HG03045 (cell line): ENCODE data around the gene EIF5A.

Source experiments
- ATAC-seq: cut with Tn5 transposase; IDR thresholded peaks from one replicate; pipeline ENCODE4 v1.9.1; 2021; ENCODE audit warnings: mild to moderate bottlenecking, moderate library complexity; ENCODE audit not compliant: unreplicated experiment

Gene EIF5A

GRCh38 chr17:7306911-7307685 lies at the start of gene EIF5A:
Gene EIF5A, plus strand, starts transcription at chr17:7307628. Its CDS starts 2,008 bp downstream, at chr17:7309636.
- peak; percentile 64 for ATAC-seq

DNA sequence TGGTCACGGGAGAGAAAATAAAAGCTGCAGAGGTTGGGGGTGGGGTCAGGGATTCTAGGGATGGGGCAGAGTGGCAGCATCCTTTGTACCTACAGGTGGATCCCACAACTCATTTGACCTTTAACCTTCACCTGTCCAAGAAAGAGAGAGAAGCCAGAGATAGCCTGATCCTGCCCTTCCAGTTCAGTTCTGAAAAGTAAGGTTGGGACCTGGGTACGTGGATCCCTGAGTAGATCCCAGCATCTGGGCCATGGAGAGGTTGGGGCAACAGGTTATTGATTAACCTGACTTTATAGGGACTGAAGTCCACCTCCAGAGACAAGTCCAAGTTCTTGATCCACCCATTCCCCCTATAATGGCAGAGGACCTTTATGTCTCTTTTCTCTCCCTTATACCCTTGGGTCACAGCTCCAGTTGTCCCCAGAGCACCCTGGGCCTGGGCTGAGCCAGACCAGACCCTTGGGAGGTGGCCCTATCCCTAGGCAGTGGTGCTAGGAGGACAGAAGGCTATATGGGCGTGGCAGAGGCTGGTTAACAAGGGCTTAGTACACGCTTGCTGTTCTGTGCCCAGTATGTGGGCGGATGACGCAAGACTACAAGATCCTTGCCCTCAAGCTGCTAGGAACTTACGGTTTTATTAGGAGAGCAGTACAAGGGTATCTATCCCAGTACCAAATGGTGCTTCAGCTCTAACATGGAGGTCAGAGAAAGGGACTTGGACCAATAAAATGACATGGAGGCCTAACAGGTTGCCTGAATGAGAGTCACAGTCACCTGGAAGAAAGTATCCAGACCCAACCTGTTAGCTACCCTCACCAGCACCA lies 48.5 kb upstream of the EIF5A start:
- ATAC-seq: no peak

DNA sequence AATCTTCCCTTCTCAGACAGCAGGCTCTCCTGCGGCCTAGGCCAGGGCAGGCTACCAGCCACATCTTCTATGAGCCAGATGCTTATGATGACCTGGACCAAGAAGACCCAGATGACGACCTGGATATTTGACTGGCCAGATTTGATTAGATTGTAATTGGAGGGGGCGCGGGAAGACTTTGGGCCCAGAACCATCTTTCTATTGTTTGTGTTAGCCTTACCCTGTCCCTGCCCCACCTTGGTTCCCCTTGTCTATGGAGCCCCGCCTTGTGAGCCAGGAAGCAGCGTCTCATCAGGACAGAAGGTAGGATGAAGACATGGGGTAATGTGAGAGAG lies 47.9 kb upstream of the EIF5A start:
- no peak for ATAC-seq

DNA sequence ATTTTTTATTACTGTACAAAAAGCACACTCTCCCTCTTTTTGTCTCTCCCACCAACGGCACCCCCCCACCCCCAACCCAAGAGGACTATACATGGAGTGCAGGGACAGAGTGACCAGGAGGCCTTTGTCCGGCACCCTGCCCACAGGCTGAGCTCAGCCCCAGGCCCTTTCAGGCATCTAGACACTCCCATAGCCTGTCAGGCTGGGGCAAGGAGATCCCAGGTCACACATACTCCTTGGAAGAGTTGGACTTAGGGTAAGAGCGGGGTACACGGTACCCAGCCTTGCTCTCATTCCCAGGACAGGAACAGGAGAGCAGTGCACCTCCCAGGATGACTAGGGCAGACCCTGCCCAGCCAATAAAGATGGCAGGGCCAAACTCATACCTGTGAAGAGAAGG lies 47.3 kb upstream of the EIF5A start:
- ATAC-seq: no peak

DNA sequence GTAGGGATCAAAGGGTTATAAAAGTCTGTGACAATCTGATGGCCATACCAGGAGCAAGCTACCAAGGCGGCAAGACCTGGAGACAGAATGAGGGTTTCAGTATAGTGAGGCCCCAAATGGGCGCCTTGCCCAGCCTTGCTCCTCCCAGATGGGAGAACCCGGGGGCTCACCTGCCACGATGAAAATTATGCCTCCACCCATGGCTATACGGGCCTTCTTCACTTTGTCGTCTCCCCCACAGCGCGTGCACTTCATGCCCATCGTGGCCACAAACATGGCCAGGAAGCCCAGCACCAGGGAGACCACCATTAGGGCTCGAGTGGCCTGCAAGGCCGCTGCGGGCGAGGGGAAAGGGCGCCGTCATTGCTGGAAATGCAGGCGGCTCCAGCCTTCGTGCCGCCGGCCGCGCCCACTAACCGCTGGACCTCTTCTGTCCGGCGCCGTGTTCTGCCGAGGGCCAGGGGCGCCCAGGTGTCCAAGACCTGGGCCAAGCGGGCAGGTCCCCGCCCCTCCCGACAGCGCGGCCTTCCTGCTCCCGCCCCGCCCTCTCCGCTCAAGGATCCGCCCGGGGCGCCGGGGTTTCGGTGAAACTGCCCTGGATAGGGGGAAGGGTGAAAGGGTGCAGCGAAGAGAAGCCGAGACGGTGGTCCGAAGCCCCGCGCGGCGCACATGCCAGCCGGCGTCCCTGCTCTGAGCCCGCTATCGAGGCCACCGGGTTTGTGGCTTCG lies 46.6 kb upstream of the EIF5A start:
- ATAC-seq: no peak

DNA sequence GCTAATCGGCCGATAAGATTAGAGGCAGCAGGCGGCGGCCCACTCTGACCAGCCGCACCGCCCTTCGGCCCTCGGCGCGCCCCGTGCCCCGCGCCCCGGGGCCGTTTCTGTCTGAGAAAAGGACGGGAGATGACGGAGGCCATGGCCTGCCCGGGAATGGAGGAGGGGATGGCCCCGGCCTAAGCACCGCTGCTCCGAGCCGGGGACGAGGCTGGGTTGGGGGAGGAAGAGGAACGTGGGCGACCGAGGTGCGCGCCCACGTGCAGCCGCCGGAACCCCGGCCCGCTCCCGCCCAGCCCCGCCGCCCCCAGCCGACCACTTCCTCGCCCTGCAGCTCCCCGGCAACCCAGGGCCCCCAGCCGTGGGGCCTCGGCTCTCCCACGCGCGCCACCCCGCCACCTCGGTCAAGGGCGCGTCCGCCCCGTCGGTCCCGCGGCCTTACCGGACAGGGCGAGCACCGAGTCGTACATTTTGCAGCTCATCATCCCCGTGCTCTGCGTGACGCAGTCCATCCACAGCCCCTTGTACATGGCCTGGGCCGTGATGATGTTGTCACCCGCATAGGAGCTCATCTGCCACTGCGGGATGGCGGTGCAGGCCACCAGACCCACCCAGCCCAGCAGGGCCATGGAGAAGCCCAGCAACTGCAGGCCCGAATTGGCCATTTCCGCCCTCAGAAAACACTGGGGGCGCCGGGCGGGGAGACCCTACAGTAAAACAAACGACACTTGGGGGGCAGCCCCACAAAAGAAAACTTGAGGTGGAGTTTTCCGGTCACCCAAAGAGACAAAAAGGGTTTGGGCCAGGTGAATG lies 45.8 kb upstream of the EIF5A start:
- no peak for ATAC-seq

DNA sequence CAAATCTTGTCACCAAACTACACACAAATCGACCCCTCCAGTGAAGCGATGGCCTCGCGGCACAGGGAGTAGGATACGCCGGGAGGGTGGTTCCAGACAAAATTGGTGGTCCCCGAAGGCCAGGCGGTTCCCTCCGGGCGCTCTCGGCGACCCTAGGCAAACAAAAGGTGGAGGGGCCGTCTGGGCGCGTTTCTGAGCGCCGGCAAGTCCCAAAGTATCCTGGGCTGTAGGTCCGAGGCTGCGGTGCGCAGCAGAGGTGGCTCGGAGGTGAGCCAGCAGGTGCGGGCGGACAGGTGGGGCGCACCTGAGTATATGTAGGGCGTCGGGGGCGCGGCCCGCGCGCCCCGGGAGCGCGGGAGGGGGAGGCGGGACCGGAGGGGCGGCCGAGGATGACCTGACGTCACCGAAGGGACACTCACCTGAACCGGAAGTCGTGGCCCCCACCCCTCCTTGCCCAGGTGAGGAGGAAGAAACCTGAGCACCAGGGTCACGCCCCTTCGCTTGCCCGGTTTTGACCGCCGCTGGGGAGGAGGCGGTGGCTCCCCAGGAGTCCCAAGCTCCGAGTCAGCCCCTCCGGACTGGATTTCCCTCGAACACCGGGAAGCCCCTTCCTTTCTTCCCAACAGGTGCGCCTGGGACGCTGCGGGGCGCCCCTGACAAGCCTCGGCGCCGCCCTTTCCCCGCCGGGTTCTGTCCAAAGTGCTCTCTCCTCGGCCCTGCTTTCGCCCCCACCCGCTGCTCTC lies 45.1 kb upstream of the EIF5A start, which contains the start of gene CLDN7:
TSS of gene CLDN7 (minus strand) at position 287 of the 743 bp plus-strand sequence. CDS start 435 bp downstream, outside the sequence.
- no peak for ATAC-seq

- no peak for ATAC-seq
Observed at GRCh38 chr17:7262935-7263800, 44.3 kb upstream of the EIF5A start.

- ATAC-seq: no peak
Observed at GRCh38 chr17:7263801-7264078, 43.7 kb upstream of the EIF5A start.

DNA sequence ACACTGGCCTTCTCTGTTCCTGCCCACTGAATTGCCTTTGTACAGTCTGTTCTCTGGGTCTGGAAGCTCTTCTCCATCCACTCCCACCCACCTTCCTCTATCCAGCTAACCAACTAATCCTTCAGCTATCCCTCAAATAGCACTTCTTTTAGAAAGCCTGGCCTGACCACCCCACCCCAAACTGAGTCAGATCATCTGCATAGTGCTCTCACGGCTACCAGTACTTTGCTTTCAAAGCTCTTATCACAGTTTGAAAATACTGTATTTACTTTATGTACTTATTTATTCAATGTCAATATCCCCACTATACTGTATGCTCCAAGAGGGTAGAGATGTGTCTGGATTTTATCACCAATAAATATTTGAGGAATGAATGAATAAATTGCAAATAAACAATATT lies 40.6 kb upstream of the EIF5A start:
- ATAC-seq: no peak

DNA sequence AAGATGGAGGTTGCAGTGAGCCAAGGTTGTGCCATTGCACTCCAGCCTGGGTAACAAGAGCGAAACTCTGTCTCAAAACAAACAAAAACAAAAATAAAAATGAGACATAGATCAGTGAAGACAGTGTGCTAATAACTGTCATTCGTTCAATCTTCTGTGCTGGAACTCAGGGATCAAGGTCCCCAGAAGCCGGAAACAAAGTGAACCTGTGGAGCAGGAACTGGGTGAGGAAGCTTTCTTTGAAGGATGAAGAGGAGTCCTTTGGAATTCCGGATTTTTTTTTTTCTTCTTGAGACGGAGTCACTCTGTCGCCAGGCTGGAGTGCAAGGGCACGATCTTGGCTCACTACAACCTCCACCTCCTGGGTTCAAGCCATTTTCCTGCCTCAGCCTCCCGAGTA lies 28.0 kb upstream of the EIF5A start:
- ATAC-seq: no peak

DNA sequence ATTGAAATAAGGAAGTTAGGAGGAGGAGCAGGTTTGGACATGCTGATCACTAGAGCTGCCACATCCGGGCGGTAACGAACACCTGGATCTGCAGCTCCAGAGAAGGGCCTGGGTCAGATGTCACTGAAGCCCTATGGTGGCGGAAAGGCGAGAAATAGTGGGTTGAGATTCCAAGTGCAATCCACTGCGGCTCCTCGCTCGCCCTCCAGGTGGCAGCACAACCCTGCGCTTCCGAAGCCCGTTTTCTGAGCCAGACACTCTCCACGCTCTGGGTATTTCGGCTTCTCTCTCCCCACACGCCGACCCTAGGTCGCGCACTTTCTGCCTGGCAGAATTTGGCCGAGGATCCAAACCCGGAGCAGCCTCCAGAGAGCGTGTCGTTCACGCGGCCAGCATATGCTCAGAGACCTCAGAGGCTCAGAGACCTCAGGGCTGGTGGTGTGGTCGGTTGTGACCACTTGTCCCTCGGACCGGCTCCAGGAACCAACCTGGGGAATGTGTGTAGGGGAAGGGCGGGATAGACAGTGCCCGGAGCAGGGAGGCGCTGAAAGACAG lies 26.8 kb upstream of the EIF5A start:
- peak; percentile 56 for ATAC-seq

- peak; percentile 44 for ATAC-seq
Observed at GRCh38 chr17:7281074-7281952, 26.1 kb upstream of the EIF5A start, which contains the start of gene SLC2A4. Gene SLC2A4, plus strand, starts transcription at chr17:7281718. Its CDS starts 217 bp downstream, at chr17:7281935.

DNA sequence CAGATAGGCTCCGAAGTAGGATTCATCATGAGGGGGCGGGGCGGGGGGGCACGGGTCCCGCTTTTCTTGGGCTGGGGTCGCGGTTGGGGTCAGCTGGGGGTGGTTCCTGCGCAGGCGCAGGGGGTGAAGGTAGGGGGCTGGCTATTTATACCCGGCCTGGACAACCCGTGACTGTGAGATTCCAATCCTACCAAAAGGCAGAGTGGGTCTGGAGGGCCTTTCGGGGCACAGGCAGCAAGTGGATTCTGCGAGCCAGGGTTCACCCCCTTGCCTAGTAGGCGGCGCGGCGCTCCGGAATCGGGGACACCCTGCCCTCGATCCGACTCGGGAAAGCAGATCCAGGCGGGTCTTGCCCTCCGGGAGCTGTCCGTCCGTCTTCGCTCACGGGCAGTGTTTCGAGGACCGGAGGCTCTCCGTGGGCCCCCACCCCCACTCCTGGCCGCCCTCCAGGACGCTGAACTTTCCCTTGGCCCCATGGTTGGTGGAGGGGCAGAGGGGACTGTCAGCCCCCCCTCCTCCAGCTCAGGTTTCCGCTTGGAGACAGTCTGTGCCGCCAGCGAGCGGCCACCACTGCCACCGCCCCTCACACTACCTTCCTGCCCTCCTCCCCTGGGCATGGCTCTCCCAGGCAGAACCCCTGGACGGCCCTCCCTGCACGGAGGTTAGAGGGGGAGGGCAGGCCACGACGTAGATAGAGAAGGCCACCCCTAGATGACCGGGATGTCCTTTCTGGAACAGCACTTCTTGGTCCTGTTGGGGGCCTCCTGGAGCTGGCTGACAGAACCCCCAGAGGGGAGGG lies 25.3 kb upstream of the EIF5A start:
- ATAC-seq: no peak

- no peak for ATAC-seq
Observed at GRCh38 chr17:7282752-7283321, 24.6 kb upstream of the EIF5A start.

GRCh38 chr17:7283471-7284216 lies 23.8 kb upstream of the EIF5A start:
- ATAC-seq: no peak
